Liver (tissue), 9 donors: ENCODE measurements around the gene YPEL3. TPM values are rescaled to one million over a fixed set of nuclear protein-coding genes. Genes with fewer than 3 reads are reported as not detected.

Experiments
- DNase-seq: peaks from one replicate; pipeline ENCODE4 v3.0.0-alpha.2; 2017; ENCODE audit warnings: low spot score
- H3K27ac ChIP-seq, 2 donors: one replicate each; pipeline ENCODE4 v1.7.0; 2013; ENCODE audit warnings: inconsistent platforms in 2 of 2, low read length in 2 of 2, control low read depth in 1 of 2, low read depth in 1 of 2, mild to moderate bottlenecking in 1 of 2
- H3K27me3 ChIP-seq, 4 donors: one replicate each; pipeline versions ENCODE4 v1.6.1 to v1.7.0; 2013; ENCODE audit warnings: low read length in 3 of 4, inconsistent platforms in 1 of 4, mild to moderate bottlenecking in 1 of 4, moderate library complexity in 1 of 4; ENCODE audit not compliant: control insufficient read depth in 4 of 4, insufficient read depth in 4 of 4
- H3K36me3 ChIP-seq, 4 donors: one replicate each; pipeline versions ENCODE4 v1.6.1 to v1.7.0; 2013; ENCODE audit warnings: low read length in 3 of 4, mild to moderate bottlenecking in 3 of 4, low read depth in 1 of 4, moderate library complexity in 1 of 4; ENCODE audit not compliant: control insufficient read depth in 4 of 4, insufficient read depth in 3 of 4
- H3K4me1 ChIP-seq, 4 donors: one replicate each; pipeline versions ENCODE4 v1.6.1 to v1.7.0; 2013; ENCODE audit warnings: low read length in 3 of 4, mild to moderate bottlenecking in 3 of 4, moderate library complexity in 1 of 4; ENCODE audit not compliant: control insufficient read depth in 4 of 4, insufficient read depth in 4 of 4
- H3K4me3 ChIP-seq, 3 donors: one replicate each; pipeline versions ENCODE4 v1.6.1 to v1.7.0; 2013; ENCODE audit warnings: low read length in 3 of 3, control low read depth in 1 of 3, low read depth in 1 of 3, mild to moderate bottlenecking in 1 of 3
- H3K9ac ChIP-seq, 2 donors: one replicate each; pipeline ENCODE4 v1.7.0; 2013; ENCODE audit warnings: low read length in 2 of 2, mild to moderate bottlenecking in 2 of 2, moderate library complexity in 2 of 2, control low read depth in 1 of 2, low read depth in 1 of 2
- H3K9me3 ChIP-seq, 4 donors: one replicate each; pipeline versions ENCODE4 v1.6.1 to v1.7.0; 2013; ENCODE audit warnings: low read length in 3 of 4; ENCODE audit not compliant: control insufficient read depth in 4 of 4
- ATF3 ChIP-seq: IDR thresholded peaks from 2 replicates; pipeline ENCODE4 v1.6.1; 2016; ENCODE audit warnings: antibody characterized with exemption
- EGR1 ChIP-seq, 2 donors: IDR thresholded peaks; 2 replicates each; pipeline ENCODE4 v1.6.1; 2016 to 2018; ENCODE audit warnings: antibody characterized with exemption in 2 of 2, low read depth in 2 of 2
- FOXA1 ChIP-seq: IDR thresholded peaks from 2 replicates; pipeline ENCODE4 v1.6.1; 2016; ENCODE audit warnings: antibody characterized with exemption
- FOXA2 ChIP-seq: IDR thresholded peaks from 2 replicates; pipeline ENCODE4 v1.6.1; 2016; ENCODE audit warnings: antibody characterized with exemption
- GABPA ChIP-seq, 2 donors: IDR thresholded peaks in 1 of 2; conservative IDR thresholded peaks in 1 of 2; 2 replicates each; pipeline ENCODE4 v1.6.1; 2016; ENCODE audit warnings: antibody characterized with exemption in 2 of 2, mild to moderate bottlenecking in 1 of 2, moderate library complexity in 1 of 2
- HNF4G ChIP-seq: IDR thresholded peaks from 2 replicates; pipeline ENCODE4 v1.6.1; 2016; ENCODE audit warnings: antibody characterized with exemption
- JUND ChIP-seq, 2 donors: IDR thresholded peaks; 2 replicates each; pipeline ENCODE4 v1.6.1; 2016; ENCODE audit warnings: antibody characterized with exemption in 2 of 2
- MAX ChIP-seq: IDR thresholded peaks from 2 replicates; pipeline ENCODE4 v1.6.1; 2016; ENCODE audit warnings: antibody characterized with exemption
- NR2F2 ChIP-seq: IDR thresholded peaks from 2 replicates; pipeline ENCODE4 v1.6.1; 2016; ENCODE audit warnings: antibody characterized with exemption
- RAD21 ChIP-seq, 2 donors: IDR thresholded peaks; 2 replicates each; pipeline ENCODE4 v1.6.1; 2016; ENCODE audit warnings: antibody characterized with exemption in 2 of 2, mild to moderate bottlenecking in 2 of 2
- REST ChIP-seq: IDR thresholded peaks from 2 replicates; pipeline ENCODE4 v1.6.1; 2016; ENCODE audit warnings: antibody characterized with exemption, mild to moderate bottlenecking
- RXRA ChIP-seq, 2 donors: IDR thresholded peaks; 2 replicates each; pipeline ENCODE4 v1.6.1; 2017 to 2018; ENCODE audit warnings: antibody characterized with exemption in 2 of 2, mild to moderate bottlenecking in 1 of 2
- SP1 ChIP-seq: IDR thresholded peaks from 2 replicates; pipeline ENCODE4 v1.6.1; 2018; ENCODE audit warnings: antibody characterized with exemption, mild to moderate bottlenecking
- YY1 ChIP-seq: IDR thresholded peaks from 2 replicates; pipeline ENCODE4 v1.6.1; 2016; ENCODE audit warnings: antibody characterized with exemption, mild to moderate bottlenecking
- WGBS: extraction: QIAGEN DNeasy Blood & Tissue Kit; methylation state at CpG from one replicate; pipeline ENCODE4 v1.1.7; 2013; 5-methylcytosine and 5-hydroxymethylcytosine counted together
- polyA plus RNA-seq, 2 donors: library from polyadenylated mRNA; stranded (reverse) in 1 of 2; unstranded in 1 of 2; fragments of 200-250 nt in 1 of 2; fragments of >200 nt in 1 of 2; fragmentation: Nextera tagmentation in 1 of 2; extraction: Ambion mirVana in 1 of 2; gene quantifications; one replicate each; pipeline versions ENCODE4 v1.2.1 to v1.2.3, GENCODE V29; 2013 to 2015
- total RNA-seq, 2 donors: library from RNA; depleted of rRNA; stranded (reverse); fragments of >200 nt; gene quantifications; one replicate each; pipeline ENCODE4 v1.2.3, GENCODE V29; 2014
- TF ChIP-seq, protein P1 (sequence below): fragments of 150-350 bp; IDR thresholded peaks from 2 replicates; pipeline ENCODE4 v1.5.1; 2017; ENCODE audit warnings: improper control_type of control experiment, low read depth, low read length; ENCODE audit not compliant: missing input control
- TF ChIP-seq, protein P2 (sequence below): IDR thresholded peaks from 2 replicates; pipeline ENCODE4 v1.6.1; 2016; ENCODE audit warnings: antibody characterized with exemption
- donor health status: healthy.
- donor health status: healthy.
- donor health status: healthy.
- donor health status: healthy.
- donor health status: healthy.

YPEL3 gene
- total and polyA plus RNA-seq, 4 donors = 10.5 to 42.7 (median 24.5) TPM

- Histone ChIP-seq H3K9ac (no peak overlapping the region), H3K36me3 (peaks cover 28 to 37% (median 37%) of the 10 kb centered on the region in 4 donors), H3K9me3 (no peaks in the 10 kb centered on the region), H3K27me3 (no peaks in the 10 kb centered on the region), H3K27ac (no peak overlapping the region), H3K4me3 (no peak overlapping the region), H3K4me1 (peaks cover 1 to 7% (median 4%) of the 10 kb centered on the region in 4 donors)
- WGBS = 81% methylated on average over 17 of the region's 17 CpGs
- DNase-seq = no peak
- no peak for TF ChIP-seq RXRA (IDR thresholded peaks at IDR 0.05)
- TF ChIP-seq FOXA2 = no peak
- TF ChIP-seq EGR1 (IDR thresholded peaks at IDR 0.05; ENCODE audit: low read depth in 2 of 2) = no peak
- no peak for TF ChIP-seq FOXA1
- no peak for TF ChIP-seq ATF3
- TF ChIP-seq, protein P1, sequence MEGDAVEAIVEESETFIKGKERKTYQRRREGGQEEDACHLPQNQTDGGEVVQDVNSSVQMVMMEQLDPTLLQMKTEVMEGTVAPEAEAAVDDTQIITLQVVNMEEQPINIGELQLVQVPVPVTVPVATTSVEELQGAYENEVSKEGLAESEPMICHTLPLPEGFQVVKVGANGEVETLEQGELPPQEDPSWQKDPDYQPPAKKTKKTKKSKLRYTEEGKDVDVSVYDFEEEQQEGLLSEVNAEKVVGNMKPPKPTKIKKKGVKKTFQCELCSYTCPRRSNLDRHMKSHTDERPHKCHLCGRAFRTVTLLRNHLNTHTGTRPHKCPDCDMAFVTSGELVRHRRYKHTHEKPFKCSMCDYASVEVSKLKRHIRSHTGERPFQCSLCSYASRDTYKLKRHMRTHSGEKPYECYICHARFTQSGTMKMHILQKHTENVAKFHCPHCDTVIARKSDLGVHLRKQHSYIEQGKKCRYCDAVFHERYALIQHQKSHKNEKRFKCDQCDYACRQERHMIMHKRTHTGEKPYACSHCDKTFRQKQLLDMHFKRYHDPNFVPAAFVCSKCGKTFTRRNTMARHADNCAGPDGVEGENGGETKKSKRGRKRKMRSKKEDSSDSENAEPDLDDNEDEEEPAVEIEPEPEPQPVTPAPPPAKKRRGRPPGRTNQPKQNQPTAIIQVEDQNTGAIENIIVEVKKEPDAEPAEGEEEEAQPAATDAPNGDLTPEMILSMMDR = no peak
- no peak for TF ChIP-seq JUND (IDR thresholded peaks at IDR 0.05)
- no peak for TF ChIP-seq SP1
- TF ChIP-seq REST = no peak
- TF ChIP-seq YY1 = no peak
- TF ChIP-seq, protein P2, sequence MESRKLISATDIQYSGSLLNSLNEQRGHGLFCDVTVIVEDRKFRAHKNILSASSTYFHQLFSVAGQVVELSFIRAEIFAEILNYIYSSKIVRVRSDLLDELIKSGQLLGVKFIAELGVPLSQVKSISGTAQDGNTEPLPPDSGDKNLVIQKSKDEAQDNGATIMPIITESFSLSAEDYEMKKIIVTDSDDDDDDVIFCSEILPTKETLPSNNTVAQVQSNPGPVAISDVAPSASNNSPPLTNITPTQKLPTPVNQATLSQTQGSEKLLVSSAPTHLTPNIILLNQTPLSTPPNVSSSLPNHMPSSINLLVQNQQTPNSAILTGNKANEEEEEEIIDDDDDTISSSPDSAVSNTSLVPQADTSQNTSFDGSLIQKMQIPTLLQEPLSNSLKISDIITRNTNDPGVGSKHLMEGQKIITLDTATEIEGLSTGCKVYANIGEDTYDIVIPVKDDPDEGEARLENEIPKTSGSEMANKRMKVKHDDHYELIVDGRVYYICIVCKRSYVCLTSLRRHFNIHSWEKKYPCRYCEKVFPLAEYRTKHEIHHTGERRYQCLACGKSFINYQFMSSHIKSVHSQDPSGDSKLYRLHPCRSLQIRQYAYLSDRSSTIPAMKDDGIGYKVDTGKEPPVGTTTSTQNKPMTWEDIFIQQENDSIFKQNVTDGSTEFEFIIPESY = no peak
- TF ChIP-seq GABPA (IDR thresholded peaks at IDR 0.05 in 1 of 2, conservative IDR thresholded peaks at IDR 0.05 in 1 of 2) = no peak
- no peak for TF ChIP-seq RAD21 (IDR thresholded peaks at IDR 0.05)
- no peak for TF ChIP-seq MAX
- TF ChIP-seq HNF4G = no peak
- TF ChIP-seq NR2F2 = no peak
These were observed 11.2 kb downstream of the YPEL3 start for GRCh38 chr16:30084816-30085159.
